CD14-positive monocyte (primary cell): ENCODE data around the gene PABPC1L. TPM values are rescaled to one million over a fixed set of nuclear protein-coding genes. Genes with fewer than 3 reads are reported as not detected.

Experiments used
- DNase-seq, 3 donors: peaks; one replicate each; pipeline ENCODE4 v3.0.0-alpha.2; 2011 to 2022
- H2AFZ ChIP-seq: 2 replicates; pipeline ENCODE4 v1.6.0; 2012; ENCODE audit warnings: mild to moderate bottlenecking, low read depth, low read length, inconsistent platforms; ENCODE audit not compliant: insufficient read depth, poor library complexity, severe bottlenecking
- H3K27ac ChIP-seq, 2 donors: 1 replicate in 1 of 2; 2 replicates in 1 of 2; pipeline ENCODE4 v1.5.1; 2012 to 2013; ENCODE audit warnings: low read length in 2 of 2, control low read depth in 1 of 2, inconsistent platforms in 1 of 2, low read depth in 1 of 2, mild to moderate bottlenecking in 1 of 2
- H3K27me3 ChIP-seq, 2 donors: one replicate each; pipeline versions ENCODE4 v1.6.0 to v1.6.1; 2011 to 2013; ENCODE audit warnings: low read length in 2 of 2; ENCODE audit not compliant: control insufficient read depth in 2 of 2, insufficient read depth in 2 of 2
- H3K36me3 ChIP-seq, 2 donors: replicated peaks in 1 of 2; 1 replicate in 1 of 2; 2 replicates in 1 of 2; pipeline versions ENCODE4 v1.5.1 to v1.6.1; 2012 to 2013; ENCODE audit warnings: low read length in 2 of 2, control low read depth in 1 of 2, inconsistent platforms in 1 of 2, mild to moderate bottlenecking in 1 of 2; ENCODE audit not compliant: insufficient read depth in 2 of 2, control insufficient read depth in 1 of 2
- H3K4me1 ChIP-seq, 2 donors: 1 replicate in 1 of 2; 2 replicates in 1 of 2; pipeline versions ENCODE4 v1.5.1 to v1.6.1; 2012 to 2013; ENCODE audit warnings: low read length in 2 of 2, control low read depth in 1 of 2, inconsistent platforms in 1 of 2, mild to moderate bottlenecking in 1 of 2, moderate library complexity in 1 of 2; ENCODE audit not compliant: insufficient read depth in 2 of 2, control insufficient read depth in 1 of 2
- H3K4me2 ChIP-seq: replicated peaks from 2 replicates; pipeline ENCODE3; 2012; ENCODE audit warnings: low read length, moderate library complexity, mild to moderate bottlenecking; ENCODE audit not compliant: poor library complexity, severe bottlenecking; ENCODE audit errors: extremely low read depth
- H3K4me3 ChIP-seq, 3 experiments: fragments of 200-600 bp in 1 of 3; sonication (generic) in 1 of 3; replicated peaks in 1 of 3; 1 replicate in 2 of 3; 2 replicates in 1 of 3; pipeline ENCODE4 v1.5.1; 2011 to 2013; ENCODE audit warnings: low read length in 3 of 3, mild to moderate bottlenecking in 3 of 3, control low read depth in 2 of 3, low read depth in 2 of 3, inconsistent platforms in 1 of 3, moderate library complexity in 1 of 3
- H3K79me2 ChIP-seq: 2 replicates; pipeline ENCODE4 v1.6.0; 2012; ENCODE audit warnings: mild to moderate bottlenecking, control low read depth, inconsistent platforms, low read length, moderate library complexity; ENCODE audit not compliant: insufficient read depth
- H3K9ac ChIP-seq: 2 replicates; pipeline ENCODE4 v1.6.0; 2017; ENCODE audit warnings: low read length, mild to moderate bottlenecking; ENCODE audit not compliant: insufficient read depth, poor library complexity, severe bottlenecking
- H3K9me3 ChIP-seq, 2 donors: replicated peaks in 1 of 2; 1 replicate in 1 of 2; 2 replicates in 1 of 2; pipeline versions ENCODE4 v1.5.1 to v1.6.1; 2012 to 2013; ENCODE audit warnings: low read length in 2 of 2, control low read depth in 1 of 2; ENCODE audit not compliant: control insufficient read depth in 1 of 2, insufficient read depth in 1 of 2
- H4K20me1 ChIP-seq: 2 replicates; pipeline ENCODE4 v1.6.0; 2012; ENCODE audit warnings: mild to moderate bottlenecking, low read length, control low read depth, moderate library complexity; ENCODE audit not compliant: insufficient read depth
- H3K27ac Mint-ChIP-seq, 7 donors: one replicate each; pipeline ENCODE4 v1.8.0; 2020; ENCODE audit warnings: mild to moderate bottlenecking in 7 of 7, mixed read lengths in 7 of 7, moderate library complexity in 6 of 7, inconsistent platforms in 2 of 7
- H3K27me3 Mint-ChIP-seq, 3 donors: one replicate each; pipeline ENCODE4 v1.8.0; 2021 to 2022; ENCODE audit warnings: low read depth in 3 of 3, mild to moderate bottlenecking in 3 of 3, mixed read lengths in 3 of 3, moderate library complexity in 3 of 3, inconsistent platforms in 1 of 3
- H3K36me3 Mint-ChIP-seq, 2 donors: one replicate each; pipeline ENCODE4 v1.8.0; 2020; ENCODE audit warnings: mixed read lengths in 2 of 2, inconsistent platforms in 1 of 2, mild to moderate bottlenecking in 1 of 2
- H3K4me1 Mint-ChIP-seq: one replicate; pipeline ENCODE4 v1.8.0; 2020; ENCODE audit warnings: mild to moderate bottlenecking, mixed read lengths
- H3K4me3 Mint-ChIP-seq, 2 donors: one replicate each; pipeline ENCODE4 v1.8.0; 2020; ENCODE audit warnings: mild to moderate bottlenecking in 2 of 2, mixed read lengths in 2 of 2, moderate library complexity in 1 of 2
- H3K9me3 Mint-ChIP-seq, 7 donors: one replicate each; pipeline ENCODE4 v1.8.0; 2020 to 2022; ENCODE audit warnings: mixed read lengths in 7 of 7, mild to moderate bottlenecking in 6 of 7, moderate library complexity in 6 of 7, inconsistent platforms in 2 of 7
- CTCF ChIP-seq: fragments of 200-600 bp; IDR thresholded peaks from one replicate; pipeline ENCODE4 v1.8.0; 2022; ENCODE audit warnings: antibody characterized with exemption, mild to moderate bottlenecking
- WGBS: methylation state at CpG from one replicate; pipeline ENCODE4 v1.1.5; 2013; ENCODE audit warnings: missing lambda C conversion rate; ENCODE audit not compliant: insufficient coverage; 5-methylcytosine and 5-hydroxymethylcytosine counted together
- intact Hi-C, 2 donors: fragments of 100-400 bp; cut with micrococcal nuclease; formaldehyde crosslinking; loops; one replicate each; pipeline versions ENCODE4 v1.15.0 to v1.15.1; 2023
- polyA plus RNA-seq, 3 donors: library from polyadenylated mRNA; depleted of rRNA in 1 of 3; unstranded in 2 of 3; stranded (reverse) in 1 of 3; fragments of 300-500 nt in 2 of 3; fragments of >200 nt in 1 of 3; fragmentation: Illumina TruSeq in 2 of 3; gene quantifications; 1 replicate in 2 of 3; 2 replicates in 1 of 3; pipeline ENCODE4 v1.2.3, GENCODE V29; 2012 to 2021

Gene PABPC1L
- polyA plus RNA-seq, 3 donors: 0.21 to 69.1 TPM; not detected in 1

GRCh38 chr20:44883214-44883902 lies 26.5 kb upstream of the PABPC1L start:
- no peak overlapping the region for H3K27ac ChIP-seq
- H3K79me2 ChIP-seq: peaks cover 34% of the 10 kb centered on the region
- TF ChIP-seq CTCF: no peak
- H3K4me3 Mint-ChIP-seq: no peak overlapping the region
- no peaks in the 10 kb centered on the region for H3K27me3 ChIP-seq
- H3K4me2 ChIP-seq: no peak overlapping the region
- peaks cover 0 to 1% (median 0%) of the 10 kb centered on the region in 3 donors for H3K27me3 Mint-ChIP-seq
- H3K4me1 Mint-ChIP-seq: peaks cover 33% of the 10 kb centered on the region
- no peak overlapping the region for H3K4me3 ChIP-seq
- intact Hi-C loops: loop anchor here in 1 of 2 donors (10.0 kb wide), 1 partner anchor 679 kb away; no protein-coding TSS in a partner anchor
- H4K20me1 ChIP-seq: peaks cover 25% of the 10 kb centered on the region
- H3K27ac Mint-ChIP-seq: peak overlapping the region in 1 of 7 donors; percentile 1
- H3K36me3 Mint-ChIP-seq: no peaks in the 10 kb centered on the region
- peaks cover 24 to 35% of the 10 kb centered on the region in 2 donors for H3K4me1 ChIP-seq
- peaks cover 0 to 3% (median 0%) of the 10 kb centered on the region in 7 donors for H3K9me3 Mint-ChIP-seq
- WGBS: 98% methylated on average over 5 of the region's 7 CpGs
- H3K36me3 ChIP-seq: peaks cover 4 to 7% of the 10 kb centered on the region in 2 donors
- no peak for DNase-seq
- H3K9me3 ChIP-seq: no peaks in the 10 kb centered on the region
- H2AFZ ChIP-seq: no peak overlapping the region
- no peak overlapping the region for H3K9ac ChIP-seq

- Histone ChIP-seq H3K4me1 (peaks cover 37 to 51% of the 10 kb centered on the region in 2 donors), H2AFZ (peak overlapping the region; percentile 69), H3K36me3 (peaks cover 4 to 9% of the 10 kb centered on the region in 2 donors), H3K9me3 (no peaks in the 10 kb centered on the region), H3K9ac (peak overlapping the region; percentile 98), H3K27ac (peak overlapping the region; percentile 89 to 94), H3K79me2 (peaks cover 50% of the 10 kb centered on the region), H3K4me2 (peak overlapping the region; percentile 96), H3K4me3 (peak overlapping the region; percentile 88 to 98 (median 92)), H4K20me1 (peaks cover 41% of the 10 kb centered on the region), H3K27me3 (no peaks in the 10 kb centered on the region)
- Mint-ChIP-seq H3K9me3 (peaks cover 0 to 3% (median 0%) of the 10 kb centered on the region in 7 donors), H3K4me3 (peak overlapping the region; percentile 91 to 96), H3K36me3 (peaks cover 0 to 9% of the 10 kb centered on the region in 2 donors), H3K27ac (peak overlapping the region; percentile 87 to 94 (median 91)), H3K27me3 (no peaks in the 10 kb centered on the region), H3K4me1 (peaks cover 49% of the 10 kb centered on the region)
- WGBS: 0% methylated on average over 4 of the region's 14 CpGs
- no peak for TF ChIP-seq CTCF
- no peak for DNase-seq
- intact Hi-C loops: loop anchor here (5.0 to 10.0 kb wide), 2 partner anchors 82 to 680 kb away; partner anchors contain the start of gene STK4 (in 2 of the 2)
Measured at GRCh38 chr20:44884907-44885391, 24.9 kb upstream of the PABPC1L start.
